OCI-LY7 (cell line): Measurements from ENCODE around the gene NMB. TPM values are rescaled to one million over a fixed set of nuclear protein-coding genes. Genes with fewer than 3 reads are reported as not detected.

Experiments used
- Bru-seq: library from RNA; stranded (reverse); fragments of 400-500 nt; gene quantifications from one replicate; lab custom pipeline; 2021; lab: Mats Ljungman, UMichigan
- BruChase-seq, 2 experiments: library from RNA; stranded (reverse); fragments of 400-500 nt; gene quantifications; one replicate each; lab custom pipeline; 2021; lab: Mats Ljungman, UMichigan
- BruUV-seq: library from RNA; stranded (reverse); fragments of 400-500 nt; replicated peaks from 2 replicates; lab custom pipeline; 2021; lab: Mats Ljungman, UMichigan
- CTCF ChIA-PET: fragments of 300-600 bp; sonication (Branson Sonifier 250); formaldehyde crosslinking; loops from one replicate; lab custom pipeline; 2022; ENCODE audit warnings: antibody characterized with exemption; ENCODE audit not compliant: unreplicated experiment; lab: Charles Lee
- POLR2A ChIA-PET: fragments of 300-600 bp; sonication (Branson Sonifier 250); formaldehyde crosslinking; loops from one replicate; lab custom pipeline; 2022; ENCODE audit warnings: antibody characterized with exemption; lab: Charles Lee
- DNase-seq: peaks from one replicate; pipeline ENCODE4 v3.0.0-alpha.2; 2015; ENCODE audit warnings: low spot score
- H2AFZ ChIP-seq: fragments of 200-600 bp; sonication (generic), shearing (Covaris generic); 2 replicates; pipeline ENCODE4 v1.6.1; 2014; ENCODE audit warnings: mild to moderate bottlenecking, antibody characterized with exemption, low read length, moderate library complexity
- H3K27ac ChIP-seq: fragments of 200-600 bp; sonication (generic); 2 replicates; pipeline ENCODE4 v1.5.1; 2014; ENCODE audit warnings: mixed run types, low read depth, mild to moderate bottlenecking, moderate library complexity, low read length, inconsistent platforms; ENCODE audit not compliant: poor library complexity, severe bottlenecking
- H3K36me3 ChIP-seq: fragments of 200-600 bp; sonication (generic); 2 replicates; pipeline ENCODE4 v1.6.1; 2014; ENCODE audit warnings: mild to moderate bottlenecking, antibody characterized with exemption, low read length, moderate library complexity, mixed read lengths; ENCODE audit not compliant: insufficient read depth
- H3K4me1 ChIP-seq: fragments of 200-600 bp; sonication (generic); 2 replicates; pipeline ENCODE4 v1.5.1; 2014; ENCODE audit warnings: mild to moderate bottlenecking, low read length; ENCODE audit not compliant: insufficient read depth, poor library complexity, severe bottlenecking
- H3K4me2 ChIP-seq: fragments of 200-600 bp; sonication (generic); 2 replicates; pipeline ENCODE4 v1.6.1; 2014; ENCODE audit warnings: mild to moderate bottlenecking, low read length
- H3K4me3 ChIP-seq: fragments of 200-600 bp; sonication (generic); 2 replicates; pipeline ENCODE4 v1.5.1; 2014; ENCODE audit warnings: mild to moderate bottlenecking, low read depth, low read length; ENCODE audit not compliant: poor library complexity, severe bottlenecking
- H3K79me2 ChIP-seq: fragments of 200-600 bp; sonication (generic); 2 replicates; pipeline ENCODE4 v1.6.1; 2016; ENCODE audit warnings: low read depth, mild to moderate bottlenecking, low read length, moderate library complexity, mixed read lengths; ENCODE audit not compliant: insufficient read depth
- H3K9me2 ChIP-seq: fragments of 200-600 bp; sonication (generic); 2 replicates; pipeline ENCODE4 v1.6.1; 2016; ENCODE audit warnings: mild to moderate bottlenecking, low read length, mixed read lengths; ENCODE audit not compliant: insufficient read depth
- H3K9me3 ChIP-seq: fragments of 200-600 bp; sonication (generic); 2 replicates; pipeline ENCODE4 v1.6.1; 2014; ENCODE audit warnings: mild to moderate bottlenecking, mixed run types, low read length, mixed read lengths
- H4K20me1 ChIP-seq: fragments of 200-600 bp; sonication (generic); 2 replicates; pipeline ENCODE4 v1.6.1; 2014; ENCODE audit warnings: mild to moderate bottlenecking, antibody characterized with exemption, low read length, moderate library complexity, mixed read lengths; ENCODE audit not compliant: insufficient read depth
- CTCF ChIP-seq: fragments of 200-600 bp; sonication (generic); conservative IDR thresholded peaks from 2 replicates; pipeline ENCODE4 v1.5.1; 2014; ENCODE audit warnings: mild to moderate bottlenecking, antibody characterized with exemption, low read length, moderate library complexity, mixed read lengths
- EZH2phosphoT487 ChIP-seq: fragments of 200-600 bp; sonication (generic); IDR thresholded peaks from 2 replicates; pipeline ENCODE4 v1.6.1; 2018; ENCODE audit warnings: low read depth, borderline replicate concordance, mild to moderate bottlenecking, mixed run types, antibody characterized with exemption, low read length, moderate library complexity, mixed read lengths
- intact Hi-C: fragments of 100-400 bp; cut with micrococcal nuclease; formaldehyde crosslinking; loops from one replicate; pipeline ENCODE4 v1.10.0; 2022; ENCODE audit not compliant: unreplicated experiment
- long read RNA-seq: library from polyadenylated mRNA; stranded (forward); transcript quantifications from one replicate; pipeline ENCODE4 v2.0.0, GENCODE V29; 2022
- total RNA-seq, 2 experiments: library from RNA; depleted of rRNA in 1 of 2; stranded (reverse); fragments of >200 nt in 1 of 2; shearing (Covaris generic) in 1 of 2; gene quantifications; 2 replicates each; pipeline ENCODE4 v1.2.3, GENCODE V29; 2014 to 2022

NMB gene, protein sequence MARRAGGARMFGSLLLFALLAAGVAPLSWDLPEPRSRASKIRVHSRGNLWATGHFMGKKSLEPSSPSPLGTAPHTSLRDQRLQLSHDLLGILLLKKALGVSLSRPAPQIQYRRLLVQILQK
- total RNA-seq (2014; rRNA removed; shearing (Covaris generic)) = 5.3 and 10.3 TPM in 2 replicates
- total RNA-seq (2022) = 6.6 and 8.7 TPM in 2 replicates
- percentile 50 among the genes with signal in this experiment for Bru-seq, nascent RNA
- BruChase-seq, experiment 1, labeled RNA remaining after a 6-hour chase = percentile 50 among the genes with signal in this experiment
- percentile 47 among the genes with signal in this experiment for BruChase-seq, experiment 2, labeled RNA remaining after a 2-hour chase
- long read RNA-seq, transcript NMB-201 (3 exons, 1,007 nt) = major isoform, 10 of 14 reads
- long read RNA-seq, partial matches to known transcripts = 1 of 14 reads
- long read RNA-seq, other reads (novel, unspliced or antisense) = 1 of 14 reads

DNA sequence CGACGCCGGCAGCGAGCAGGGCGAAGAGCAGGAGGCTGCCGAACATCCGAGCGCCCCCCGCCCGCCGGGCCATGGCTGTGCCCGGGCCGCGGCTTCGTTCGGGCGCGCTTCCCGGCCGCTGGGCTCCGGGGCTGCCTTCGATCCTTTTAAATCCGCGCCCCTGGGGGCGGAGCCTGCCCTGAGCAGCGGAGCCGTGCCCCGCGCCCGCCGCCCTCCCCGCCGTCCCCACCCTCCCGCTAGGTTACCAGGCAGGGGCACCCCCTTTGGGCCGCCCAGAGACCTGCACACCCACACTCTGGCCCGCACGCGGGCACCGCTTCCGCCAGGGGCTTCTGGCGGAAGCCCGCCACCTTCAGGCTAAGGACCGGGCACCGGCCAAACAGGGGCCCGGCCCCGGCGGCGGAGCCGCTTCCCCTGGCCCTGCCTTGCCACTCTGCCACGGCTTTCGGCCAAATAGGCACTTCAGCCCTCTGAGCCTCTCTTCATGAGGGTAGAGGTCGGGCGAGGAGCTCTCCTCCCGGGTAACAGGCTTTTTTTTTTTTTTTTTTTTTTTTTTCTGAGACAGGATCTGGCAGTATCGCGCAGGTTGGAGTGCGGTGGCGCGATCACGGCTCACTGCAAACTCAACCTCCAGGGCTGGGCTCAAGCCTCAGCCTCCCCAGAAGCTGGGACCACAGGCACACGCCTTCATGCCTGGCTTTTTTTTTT, at the start of gene NMB:
Gene NMB (minus strand): TSS at position 120 of the 708 bp plus-strand sequence. CDS start 47 bp downstream, at position 73.
- POLR2A ChIA-PET = interaction anchor here (0.6 to 1.2 kb wide), 8 partner anchors 27 to 267 kb away, joined by 3 to 9 read pairs (median 3); no protein-coding TSS in a partner anchor
- Histone ChIP-seq H3K27ac (peak within 1 kb of the TSS; percentile 60), H3K36me3 (no peaks in the 10 kb centered on the region), H2AFZ (peak within 1 kb of the TSS; percentile 89), H3K9me2 (no peaks in the 10 kb centered on the region), H3K9me3 (no peaks in the 10 kb centered on the region), H3K4me1 (peaks cover 43% of the 10 kb centered on the region), H3K4me3 (peak within 1 kb of the TSS; percentile 68), H3K79me2 (peaks cover 5% of the 10 kb centered on the region; the same call in 1 of the 2 replicates), H3K4me2 (peak within 1 kb of the TSS; percentile 83), H4K20me1 (no peaks in the 10 kb centered on the region)
- no TSS peak for BruUV-seq
- CTCF ChIA-PET = interaction anchor here (1.0 kb wide), 1 partner anchor 72 kb away, joined by 3 read pairs; no protein-coding TSS in a partner anchor
- intact Hi-C loops = loop anchor here (1.0 to 2.0 kb wide), 4 partner anchors 69 to 270 kb away; partner anchors contain the start of gene ZNF592
- DNase-seq = peak; percentile 95
- TF ChIP-seq CTCF = peak; percentile 81
- no peak for TF ChIP-seq EZH2phosphoT487

DNA sequence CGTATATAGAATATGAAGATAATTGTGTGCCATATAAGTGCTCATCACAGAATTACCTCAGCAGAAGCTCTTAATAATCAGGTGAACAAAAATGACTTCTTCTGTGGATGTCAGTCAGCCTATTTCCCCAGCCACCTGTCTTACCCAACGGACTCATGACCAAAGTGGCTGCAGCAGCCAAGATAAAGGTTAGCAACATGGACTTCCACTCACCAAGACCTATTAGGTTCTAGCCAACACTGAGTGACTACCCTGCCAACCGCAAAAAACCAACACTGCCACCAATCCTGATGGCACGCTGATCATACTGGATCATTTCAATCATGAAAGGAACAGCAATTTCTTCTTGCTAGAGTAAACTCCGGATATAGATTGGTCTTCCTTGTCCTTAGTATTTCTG, 45.8 kb upstream of the NMB start:
- DNase-seq = no peak
- no peak overlapping the region for H3K27ac ChIP-seq
- H3K4me1 ChIP-seq = peaks cover 7% of the 10 kb centered on the region
- H3K4me2 ChIP-seq = no peak overlapping the region
- no peak overlapping the region for H2AFZ ChIP-seq
- intact Hi-C loops = no loop called here
- peaks cover 84% of the 10 kb centered on the region for H3K79me2 ChIP-seq
- peaks cover 19% of the 10 kb centered on the region for H4K20me1 ChIP-seq
- no peaks in the 10 kb centered on the region for H3K9me3 ChIP-seq
- no peak for TF ChIP-seq CTCF
- no peak for TF ChIP-seq EZH2phosphoT487
- peaks cover 44% of the 10 kb centered on the region; the same call in 1 of the 2 replicates for H3K36me3 ChIP-seq
- ChIA-PET CTCF (no interaction called here), POLR2A (interaction anchor here (0.5 to 1.3 kb wide), 3 partner anchors 12 to 85 kb away, joined by 3 to 7 read pairs (median 3); partner anchors contain the start of gene SEC11A)
- BruUV-seq = no TSS peak
- H3K9me2 ChIP-seq = no peaks in the 10 kb centered on the region
- H3K4me3 ChIP-seq = no peak overlapping the region
